ENCODE measurements around the gene PLSCR1. TPM values are rescaled to one million over a fixed set of nuclear protein-coding genes. Genes with fewer than 3 reads are reported as not detected.
"Not testable (repeated sequence)": the region's sequence is repeated elsewhere in the genome, so short reads cannot be mapped to it uniquely, and the experiment has no call there.

Gene PLSCR1
- total RNA-seq, 1 experiment from 2014 or later: 52.5 TPM

DNA sequence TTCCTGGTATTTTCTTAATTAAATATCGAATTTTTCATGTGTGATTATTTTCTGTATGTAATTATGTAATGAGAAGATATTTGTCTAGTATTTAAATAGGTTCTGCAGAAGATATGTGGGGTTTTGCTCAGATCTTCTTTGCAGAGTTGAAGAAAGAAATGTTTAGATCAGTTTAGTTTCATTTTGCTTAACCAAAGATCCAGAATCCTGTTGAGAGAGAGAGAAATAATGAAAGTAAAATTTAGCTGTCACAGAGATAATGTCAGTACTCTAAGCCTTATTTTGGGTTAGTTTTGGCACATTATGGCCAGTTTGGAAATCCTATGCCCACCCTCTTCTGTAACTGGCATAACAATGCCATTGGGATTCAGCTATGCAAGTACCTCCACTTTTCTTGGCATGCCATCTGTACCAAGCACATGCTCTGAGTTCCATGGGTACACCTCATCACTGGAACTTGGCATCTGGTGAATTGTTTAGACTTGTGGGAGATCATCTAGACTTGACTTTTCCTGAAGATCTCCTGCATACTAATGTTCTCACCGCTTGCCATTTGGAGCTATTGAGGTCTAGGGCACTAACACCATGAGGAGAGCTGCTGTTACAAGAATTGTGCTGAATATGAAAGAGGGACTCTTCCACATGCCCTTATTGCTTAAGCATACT, 30.9 kb downstream of the PLSCR1 start:
- no peak for DNase-seq (ENCODE audit: low read depth)

DNA sequence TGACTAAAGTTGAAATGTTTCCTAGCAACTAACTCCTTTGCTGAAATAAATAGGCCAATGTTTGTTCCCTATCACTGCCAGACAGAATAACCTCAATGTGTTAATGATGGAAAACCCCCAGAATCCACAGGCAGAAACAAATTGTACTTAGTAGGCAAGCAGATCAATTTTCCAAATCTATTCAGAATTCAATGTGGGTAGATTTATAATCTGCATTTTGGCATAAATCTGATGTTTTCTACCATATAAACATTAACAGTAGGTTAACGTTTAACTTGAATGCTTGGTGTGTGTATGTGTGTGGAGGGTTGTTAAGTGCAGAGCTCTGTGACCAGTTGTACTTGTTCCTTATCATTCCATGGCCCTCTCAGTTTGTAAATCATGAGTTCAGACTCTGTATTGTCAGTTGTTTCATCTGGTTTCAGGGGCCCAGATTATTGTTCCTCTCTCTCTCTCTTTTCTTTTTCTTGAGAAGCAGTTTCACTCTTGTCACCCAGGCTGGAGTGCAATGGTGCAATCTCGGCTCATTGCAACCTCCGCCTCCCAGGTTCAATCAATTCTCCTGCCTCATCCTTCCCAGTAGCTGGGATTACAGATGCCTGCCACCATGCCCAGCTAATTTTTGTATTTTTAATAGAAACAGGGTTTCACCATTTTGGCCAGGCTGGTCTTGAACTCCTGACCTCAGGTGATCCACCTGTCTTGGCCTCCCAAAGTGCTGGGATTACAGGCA, 32.8 kb downstream of the PLSCR1 start:
- DNase-seq (ENCODE audit: low read depth): no peak

DNA sequence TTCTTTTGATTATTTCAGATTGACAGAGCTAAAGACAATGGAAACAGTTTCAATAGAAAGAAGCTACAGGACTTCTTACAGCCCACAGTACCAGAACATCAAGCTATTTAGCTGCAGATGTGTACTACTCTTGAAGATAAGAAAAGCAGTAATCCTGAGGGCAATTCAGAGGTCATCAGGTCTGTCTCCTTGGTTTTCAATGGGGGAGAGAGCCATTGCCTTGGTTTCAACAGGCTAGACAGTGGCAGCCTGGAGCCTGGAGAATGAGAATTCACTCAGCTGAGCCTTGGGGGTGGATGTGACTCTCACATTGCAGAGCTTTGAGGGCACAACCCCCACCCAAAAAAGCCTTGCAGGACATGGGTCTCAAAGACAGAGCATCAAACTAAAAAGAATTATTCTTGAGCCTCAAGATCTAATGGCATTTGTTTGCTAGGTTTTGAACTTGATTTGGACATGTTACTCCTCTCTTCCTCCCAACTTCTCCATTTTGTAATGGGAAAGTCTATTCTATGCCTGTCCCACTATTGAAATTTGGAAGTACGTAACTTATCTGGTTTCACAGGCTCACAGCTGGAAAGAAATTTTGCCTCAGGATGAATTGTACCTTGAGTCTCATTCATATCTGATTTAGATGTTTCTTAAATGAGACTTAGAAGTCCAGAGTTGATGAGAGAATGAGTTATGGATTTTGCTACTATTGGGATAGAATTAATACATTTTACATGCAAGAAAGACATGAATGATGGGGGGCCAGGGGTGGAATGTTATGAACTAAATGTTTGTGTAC, 36.9 kb downstream of the PLSCR1 start:
- DNase-seq (ENCODE audit: low read depth): no peak

DNA sequence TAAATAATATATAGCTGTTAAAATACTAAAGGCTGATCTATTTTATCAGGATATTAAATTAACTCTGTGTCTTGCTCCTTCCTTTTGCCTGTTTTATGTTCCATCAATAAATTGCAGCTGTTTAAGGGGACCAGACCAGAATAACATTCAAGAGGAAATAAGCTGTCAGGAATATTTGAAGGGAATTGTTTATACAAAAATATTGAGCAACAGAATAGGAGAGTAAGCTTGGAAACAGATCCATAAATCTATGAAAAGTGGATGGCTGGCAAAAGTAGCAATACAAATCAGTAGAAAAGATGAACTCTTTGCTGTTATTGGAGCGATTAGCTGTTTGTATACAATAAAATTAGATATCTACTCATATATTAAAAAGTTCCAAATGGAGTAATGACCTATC, 38.9 kb downstream of the PLSCR1 start:
- no peak for DNase-seq (ENCODE audit: low read depth)

DNA sequence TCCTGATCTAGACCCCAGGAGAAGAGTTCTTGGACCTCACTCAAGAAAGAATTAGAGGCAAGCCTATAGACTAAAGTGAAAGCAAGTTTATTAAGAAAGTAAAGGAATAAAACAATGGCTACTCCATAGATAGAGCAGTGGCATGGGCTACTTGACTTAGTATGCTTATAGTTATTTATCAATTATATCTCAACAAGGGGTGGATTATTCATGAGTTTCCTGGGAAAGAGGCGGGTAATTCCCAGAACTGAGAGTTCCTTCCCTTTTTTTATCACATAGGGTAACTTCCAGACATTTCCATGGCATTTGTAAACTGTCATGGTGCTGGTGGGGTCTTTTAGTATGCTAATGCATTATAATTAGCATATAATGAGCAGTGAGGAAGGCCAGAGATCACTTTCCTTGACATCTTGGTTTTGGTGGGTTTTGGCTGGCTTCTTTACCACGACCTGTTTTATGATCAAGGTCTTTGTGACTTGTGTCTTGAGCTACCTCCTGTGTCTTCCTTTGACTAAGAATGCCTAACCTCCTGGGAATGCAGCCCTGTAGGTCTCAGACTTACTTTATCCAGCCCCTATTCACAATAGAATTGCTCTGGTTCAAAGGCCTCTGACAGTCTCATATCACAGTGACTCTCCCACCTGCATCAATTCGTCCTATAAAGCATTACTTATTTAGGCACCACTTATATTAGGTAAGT, 39.8 kb downstream of the PLSCR1 start:
- peak; percentile 13 for DNase-seq (ENCODE audit: low read depth)

DNA sequence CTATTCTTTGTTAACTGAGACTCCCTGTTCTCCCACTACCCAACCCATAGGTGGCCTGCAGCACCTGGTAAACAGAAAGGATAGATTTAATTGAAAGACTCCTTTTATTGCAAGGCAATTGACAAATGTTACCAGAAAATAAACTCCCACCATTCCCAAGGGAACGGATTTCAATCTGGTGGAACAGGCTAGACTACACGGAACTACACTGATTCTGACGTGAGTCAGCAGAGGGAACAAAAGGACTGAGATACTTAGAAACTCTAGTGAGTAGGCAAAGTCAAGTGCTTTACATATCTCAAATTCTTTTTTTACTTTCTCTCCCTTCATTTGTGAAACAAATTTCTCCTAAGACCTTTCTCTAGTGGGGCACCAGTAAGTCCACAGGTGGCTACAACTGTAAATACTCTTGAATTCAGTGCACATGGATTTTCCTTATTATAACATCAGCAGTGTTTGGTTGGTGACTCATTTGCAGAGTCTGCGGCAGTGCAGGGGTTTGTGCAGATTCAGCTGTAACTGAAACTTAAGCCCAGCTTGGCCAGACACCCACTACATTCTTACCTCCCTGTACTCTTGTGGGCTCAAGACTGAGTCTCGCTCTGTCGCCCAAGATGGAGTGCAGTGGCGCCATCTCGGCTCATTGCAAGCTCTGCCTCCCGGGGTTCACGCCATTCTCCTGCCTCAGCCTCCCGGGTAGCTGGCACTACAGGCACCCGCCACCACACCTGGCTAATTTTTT, 40.8 kb downstream of the PLSCR1 start:
- peak; percentile 93 for DNase-seq (ENCODE audit: low read depth)

DNA sequence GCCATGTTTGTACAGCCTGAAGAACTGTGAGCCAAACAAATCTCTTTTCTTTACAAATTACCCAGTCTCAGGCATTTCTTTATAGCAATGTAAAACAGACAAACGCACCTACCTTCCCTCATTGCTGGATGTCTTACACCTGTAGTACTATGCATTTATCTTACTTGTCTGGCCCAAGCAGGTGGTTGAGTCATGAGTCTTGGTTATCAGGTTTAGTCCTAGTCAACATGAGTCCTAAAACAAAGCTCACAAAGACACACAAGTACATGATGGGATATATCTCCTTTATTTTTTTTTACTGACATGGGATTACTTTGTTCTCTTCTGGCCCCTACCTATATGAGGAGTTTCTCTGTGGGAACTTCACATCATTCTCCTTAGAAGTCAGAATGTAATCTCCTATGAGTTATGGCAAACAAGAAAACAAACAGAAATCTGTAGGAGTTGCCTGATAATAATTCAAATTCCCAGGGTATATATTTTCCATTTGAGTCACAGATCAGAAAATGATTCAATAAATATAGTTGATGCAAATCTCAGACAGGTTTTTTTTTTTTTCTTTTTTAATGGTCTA, 41.4 kb downstream of the PLSCR1 start:
- no peak for DNase-seq (ENCODE audit: low read depth)

DNA sequence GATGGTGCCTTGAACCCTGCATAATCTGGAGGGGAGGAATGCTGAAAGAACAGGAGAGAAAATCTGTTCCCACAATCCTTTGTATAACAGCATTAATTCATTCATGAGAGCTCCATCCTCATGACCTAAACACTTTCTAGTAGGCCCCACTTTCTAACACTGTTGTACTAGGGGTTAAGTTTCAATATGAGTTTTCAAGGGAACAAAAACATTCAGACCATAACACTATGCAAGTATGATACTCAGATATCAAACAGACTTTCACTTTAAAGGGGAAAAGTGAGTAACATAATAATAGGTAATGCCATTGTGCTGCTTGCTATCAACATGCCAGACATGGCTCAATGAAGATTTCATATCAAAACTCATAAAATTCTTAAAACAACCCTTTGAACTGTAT, 42.7 kb downstream of the PLSCR1 start:
- no peak for DNase-seq (ENCODE audit: low read depth)

DNA sequence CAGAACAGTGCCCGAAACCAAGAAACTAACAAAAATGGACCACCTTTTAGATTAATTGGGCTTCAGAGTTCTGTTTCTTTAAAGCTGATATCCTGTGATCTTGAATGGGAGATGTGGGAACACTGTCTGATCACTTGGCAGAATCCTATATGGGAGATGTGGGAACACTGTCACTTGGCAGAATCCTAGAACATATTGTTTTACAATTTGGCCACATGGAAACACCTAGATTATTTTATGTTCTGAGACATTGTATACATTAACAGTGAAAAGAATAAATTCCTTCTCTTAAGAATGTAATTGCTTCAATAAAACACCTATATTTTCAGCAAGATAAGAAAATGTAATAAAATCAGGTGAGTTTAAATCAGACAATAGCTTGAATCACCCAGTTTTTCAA, 44.7 kb downstream of the PLSCR1 start:
- DNase-seq (ENCODE audit: low read depth): no peak

DNA sequence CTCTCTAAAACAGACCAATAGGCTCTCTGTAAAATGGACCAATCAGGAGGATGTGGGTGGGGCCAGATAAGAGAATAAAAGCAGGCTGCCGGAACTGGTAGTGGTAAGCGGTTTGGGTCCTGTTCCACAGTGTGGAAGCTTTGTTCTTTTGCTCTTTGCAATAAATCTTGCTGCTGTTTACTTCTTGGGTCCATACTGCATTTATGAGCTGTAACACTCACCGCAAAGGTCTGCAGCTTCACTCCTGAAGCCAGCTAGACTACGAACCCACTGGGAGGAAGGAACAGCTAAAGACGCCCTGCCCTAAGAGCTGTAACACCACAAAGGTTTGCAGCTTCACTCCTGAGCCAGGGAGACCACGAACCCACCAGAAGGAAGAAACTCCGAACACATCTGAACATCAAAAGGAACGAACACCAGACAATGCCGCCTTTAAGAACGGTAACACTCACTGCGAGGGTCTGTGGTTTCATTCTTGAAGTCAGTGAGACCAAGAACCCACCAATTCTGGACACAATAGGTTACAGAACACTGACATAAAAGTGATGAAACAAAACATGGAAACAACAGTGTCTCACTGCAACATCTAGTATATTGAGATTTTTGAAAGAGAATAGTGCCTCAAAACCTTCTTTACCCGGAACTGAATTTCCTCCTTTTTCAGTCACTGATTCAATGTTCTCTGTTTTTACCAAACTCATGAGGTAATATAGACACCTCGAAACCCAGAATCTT, 46.2 kb downstream of the PLSCR1 start:
- no peak for DNase-seq (ENCODE audit: low read depth)

DNA sequence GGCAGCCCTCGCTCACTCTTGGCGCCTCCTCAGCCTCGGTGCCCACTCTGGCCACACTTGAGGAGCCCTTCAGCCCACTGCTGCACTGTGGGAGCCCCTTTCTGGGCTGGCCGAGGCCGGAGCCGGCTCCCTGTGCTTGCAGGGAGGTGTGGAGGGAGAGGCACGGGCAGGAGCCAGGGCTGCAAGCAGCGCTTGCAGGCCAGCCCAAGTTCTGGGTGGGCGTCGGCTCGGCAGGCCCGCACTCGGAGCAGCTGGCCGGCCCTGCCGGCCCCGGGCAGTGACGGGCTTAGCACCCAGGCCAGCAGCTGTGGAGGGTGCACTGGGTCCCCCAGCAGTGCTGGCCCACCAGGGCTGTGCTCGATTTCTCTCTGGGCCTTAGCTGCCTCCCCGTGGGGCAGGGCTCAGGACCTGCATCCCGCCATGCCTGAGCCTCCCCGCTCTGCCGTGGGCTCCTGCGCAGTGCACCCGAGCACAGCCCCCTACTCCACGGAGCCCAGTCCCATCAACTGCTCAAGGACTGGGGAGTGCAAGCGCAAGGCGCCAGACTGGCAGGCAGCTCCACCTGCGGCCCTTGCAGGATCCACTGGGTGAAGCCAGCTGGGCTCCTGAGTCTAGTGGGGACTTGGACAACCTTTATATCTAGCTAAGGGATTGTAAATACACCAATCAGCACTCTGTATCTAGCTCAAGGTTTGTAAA, 47.1 kb downstream of the PLSCR1 start:
- not testable (repeated sequence) for DNase-seq (ENCODE audit: low read depth)

DNA sequence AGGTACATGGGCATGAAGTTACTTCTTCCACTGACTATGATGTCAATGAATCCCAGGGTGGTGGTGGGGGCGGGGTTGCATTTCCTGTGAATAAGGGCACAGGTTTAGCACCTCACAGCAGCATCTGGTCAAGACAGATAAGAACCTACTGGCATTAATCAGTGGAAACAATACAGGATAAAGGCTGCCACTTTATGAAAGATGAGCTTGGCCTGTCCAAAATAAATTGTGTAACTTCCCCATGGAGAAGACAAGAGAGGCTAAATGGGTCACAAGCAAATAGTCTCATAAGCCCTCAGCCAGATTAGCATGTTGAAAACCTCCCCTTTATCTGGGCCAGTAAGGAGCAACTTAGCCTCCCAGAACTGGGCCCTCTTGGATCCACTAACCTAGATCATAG, 47.7 kb downstream of the PLSCR1 start:
- DNase-seq (ENCODE audit: low read depth): no peak

DNA sequence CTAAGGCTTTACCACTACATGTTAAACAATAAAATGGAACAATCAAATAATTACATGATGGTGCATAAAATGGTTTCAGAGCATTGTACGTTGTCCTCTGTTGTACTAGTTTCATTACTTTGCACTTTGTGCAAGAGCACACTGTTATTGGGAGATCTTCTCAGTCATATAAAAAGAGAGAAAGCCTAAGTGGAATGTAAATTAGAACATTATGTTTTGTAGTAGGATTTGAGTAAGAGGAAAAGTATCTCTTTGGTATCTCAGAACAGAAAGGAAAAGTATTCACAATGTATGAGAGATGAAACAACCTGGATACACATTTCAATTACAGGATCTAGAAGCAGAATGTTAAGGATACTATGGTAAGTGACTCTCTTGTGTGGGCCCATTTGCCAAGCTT, 48.2 kb downstream of the PLSCR1 start:
- no peak for DNase-seq (ENCODE audit: low read depth)

DNA sequence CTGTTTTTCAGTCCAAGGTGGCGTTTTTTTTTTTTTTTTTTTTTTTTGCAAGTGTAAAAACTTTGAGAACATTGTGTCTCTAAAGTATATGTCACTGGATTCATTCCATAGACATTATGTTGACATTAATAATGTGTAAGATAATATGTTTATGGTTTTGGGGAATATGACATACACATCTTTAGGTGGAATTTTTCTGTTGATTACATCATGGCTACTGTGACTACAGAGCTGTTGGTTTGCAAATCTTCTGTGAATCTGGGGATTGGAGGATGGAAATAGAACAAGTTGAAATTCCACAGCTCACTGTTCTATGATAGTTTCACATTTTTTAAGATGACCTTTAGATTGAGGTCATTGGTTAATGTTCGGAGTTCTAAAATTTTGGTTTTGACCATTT, 50.6 kb downstream of the PLSCR1 start:
- no peak for DNase-seq (ENCODE audit: low read depth)

DNA sequence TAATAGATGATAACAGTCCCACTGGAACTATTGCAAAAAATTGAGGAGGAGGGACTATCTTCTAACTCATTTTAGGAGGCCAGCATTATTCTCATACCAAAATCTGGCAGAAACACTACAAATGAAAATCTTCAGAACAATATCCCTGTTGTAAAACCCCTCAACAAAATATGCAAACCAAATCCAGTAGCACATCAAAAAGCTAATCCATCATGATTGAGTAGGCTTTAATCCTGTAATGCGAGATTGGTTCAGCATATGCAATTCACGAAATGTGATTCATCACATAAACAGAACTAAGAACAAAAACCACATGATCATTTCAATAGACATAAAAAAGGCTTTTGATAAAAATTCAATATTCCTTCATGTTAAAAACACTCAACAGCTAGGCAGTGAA, 51.2 kb downstream of the PLSCR1 start:
- no peak for DNase-seq (ENCODE audit: low read depth)

DNA sequence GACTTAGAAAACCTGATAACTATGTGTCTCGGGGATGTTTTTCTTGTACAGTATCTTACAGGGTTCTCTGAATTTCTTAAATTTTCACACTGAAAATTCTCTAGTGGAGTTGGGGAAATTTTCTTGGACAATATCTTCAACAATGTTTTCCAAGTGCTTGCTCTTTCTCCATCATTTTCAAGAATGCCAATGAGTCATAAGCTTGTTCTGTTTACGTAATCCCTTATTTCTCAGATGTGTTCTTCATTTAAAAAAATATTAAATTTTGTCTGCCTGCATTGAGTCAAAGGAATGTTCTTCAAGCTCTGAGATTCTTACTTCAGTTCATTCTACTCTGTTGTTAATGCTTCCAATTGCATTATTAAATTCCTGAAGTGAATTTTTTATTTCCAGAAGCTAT, 53.1 kb downstream of the PLSCR1 start:
- DNase-seq (ENCODE audit: low read depth): no peak

DNA sequence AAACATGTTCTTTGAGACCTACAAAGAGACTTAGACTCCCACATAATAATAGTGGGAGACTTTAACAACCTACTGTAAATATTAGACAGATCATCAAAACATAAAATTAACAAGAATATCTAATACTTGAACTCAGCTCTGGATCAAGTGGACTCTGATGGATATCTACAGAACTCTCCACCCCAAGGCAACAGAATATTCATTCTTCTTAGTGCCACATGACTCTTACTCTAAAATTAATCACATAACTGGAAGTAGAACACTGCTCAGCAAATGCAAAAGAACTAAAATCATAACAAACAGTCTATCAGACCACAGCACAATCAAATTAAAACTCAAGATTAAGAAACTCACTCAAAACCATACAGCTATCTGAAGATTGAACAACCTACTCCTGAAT, 59.1 kb downstream of the PLSCR1 start:
- no peak for DNase-seq (ENCODE audit: low read depth)

DNA sequence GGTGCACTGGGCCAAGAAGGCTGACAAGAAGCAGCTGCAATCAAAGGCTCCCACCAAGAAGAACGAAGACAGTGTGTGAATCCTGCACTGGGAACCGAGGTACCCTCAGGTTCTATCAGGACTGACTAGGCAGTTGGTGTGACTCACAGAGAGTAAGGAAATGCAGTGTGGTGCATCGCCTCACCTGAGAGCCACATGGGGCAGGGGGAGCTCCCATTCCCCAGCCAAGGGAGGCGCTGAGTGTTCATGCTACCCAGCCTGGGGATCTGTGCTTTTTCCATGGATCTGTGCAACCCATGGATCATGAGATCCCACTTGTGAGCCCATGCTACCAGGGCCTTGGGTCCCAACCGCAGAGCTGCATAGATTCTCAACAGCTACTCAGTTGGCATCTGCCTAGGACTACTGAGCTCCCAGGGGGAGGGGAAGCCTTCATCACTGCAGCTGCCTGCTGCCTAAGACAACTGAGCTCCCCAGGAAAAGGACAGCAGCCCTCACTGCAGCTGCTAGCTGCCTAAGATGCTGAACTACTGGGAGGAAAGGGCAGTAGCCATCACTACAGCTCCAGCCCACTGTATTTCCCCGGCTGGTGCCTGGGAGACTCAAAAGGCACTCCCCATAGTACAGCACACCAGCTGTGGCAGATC, 68.2 kb downstream of the PLSCR1 start:
- no peak for DNase-seq (ENCODE audit: low read depth)

DNA sequence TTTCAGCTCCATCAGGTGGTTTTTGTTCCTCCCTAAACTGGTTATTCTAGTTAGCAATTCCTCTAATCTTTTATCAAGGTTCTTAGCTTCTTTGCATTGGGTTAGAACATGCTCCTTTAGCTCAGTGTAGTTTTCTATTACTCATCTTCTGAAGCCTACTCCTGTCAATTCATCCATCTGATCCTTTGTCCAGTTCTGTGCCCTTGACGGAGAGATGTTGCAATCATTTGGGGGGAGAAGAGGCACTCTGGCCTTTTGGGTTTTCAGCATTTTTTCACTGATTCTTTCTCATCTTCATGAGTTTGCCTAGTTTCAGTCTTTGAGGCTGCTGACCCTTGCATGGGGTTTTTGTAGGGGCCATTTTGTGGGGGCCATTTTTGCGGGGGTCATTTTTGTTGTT, 69.4 kb downstream of the PLSCR1 start:
- DNase-seq (ENCODE audit: low read depth): not testable (repeated sequence)

Measured in Daoy (cell line).